ENCODE data around the gene NDUFC1. TPM values are rescaled to one million over a fixed set of nuclear protein-coding genes. Genes with fewer than 3 reads are reported as not detected.

Gene NDUFC1
- total and polyA plus RNA-seq, 9 of the 15 experiments (the other 6 are each of a cell fraction or from before 2014, with no cell fraction given): 58.9 to 378 (median 120) TPM

DNA sequence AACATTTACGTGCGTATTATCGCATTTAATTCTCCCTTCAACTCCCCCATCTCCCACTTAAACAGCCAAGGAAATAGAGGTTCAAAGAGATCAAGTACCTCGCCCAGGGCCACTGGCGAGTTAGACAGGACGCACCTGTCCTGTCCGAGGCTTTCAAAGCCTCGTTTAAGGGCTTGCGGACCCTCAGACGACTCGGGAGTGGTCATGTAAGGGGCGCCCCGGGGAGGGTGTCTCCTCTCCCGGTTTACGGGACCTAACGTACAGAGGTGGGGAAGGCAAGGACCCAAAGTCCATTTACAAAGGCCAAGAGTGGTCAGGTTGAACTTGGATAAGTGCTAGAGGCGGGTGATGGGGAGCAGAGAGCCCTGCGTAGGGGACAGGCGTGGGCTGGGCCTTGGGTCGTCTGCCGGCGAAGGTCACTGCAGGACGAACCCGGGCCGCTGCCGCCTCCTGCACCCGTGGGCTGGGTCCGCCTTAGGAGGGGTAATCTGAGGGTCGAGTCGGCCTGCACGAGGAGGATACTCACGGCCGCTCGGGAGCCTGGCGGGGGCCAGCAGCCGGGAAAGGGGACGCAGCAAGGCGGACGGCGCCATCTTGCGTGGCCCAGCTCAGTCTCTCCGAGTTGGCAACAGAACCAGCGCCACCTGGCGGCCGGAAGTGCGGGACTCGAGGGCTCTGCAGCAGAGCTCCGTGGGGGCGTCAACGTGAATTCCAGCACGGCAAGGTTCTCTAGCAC is 6.9 kb downstream of the NDUFC1 start (continued):
- TF ChIP-seq CEBPG (CRISPR knock-in tag; IDR thresholded peaks at IDR 0.05) (no peak), CEBPG (tag; conservative IDR thresholded peaks at IDR 0.05 in 1 of 2, IDR thresholded peaks at IDR 0.05 in 1 of 2) (no peak), SETDB1 (IDR thresholded peaks at IDR 0.05; ENCODE audit: low read length) (no peak), BCOR (IDR thresholded peaks at IDR 0.05) (no peak), POLR2AphosphoS2 (IDR thresholded peaks at IDR 0.05; ENCODE audit: low read length) (no peak), CBFB (CRISPR knock-in tag; IDR thresholded peaks at IDR 0.05) (no peak), FOS (IDR thresholded peaks at IDR 0.05; ENCODE audit: extremely low read depth, insufficient read length) (no peak), CHD1 (IDR thresholded peaks at IDR 0.05; ENCODE audit: low read length) (no peak), CBX5 (IDR thresholded peaks at IDR 0.05; ENCODE audit: borderline replicate concordance, low read depth) (no peak), ZNF695 (CRISPR knock-in tag; IDR thresholded peaks at IDR 0.05) (no peak), ZNF589 (CRISPR knock-in tag; IDR thresholded peaks at IDR 0.05; ENCODE audit: low read depth) (peak; percentile 79; the same call in 1 of the 2 replicates), THAP7 (CRISPR knock-in tag; IDR thresholded peaks at IDR 0.05) (peak; percentile 8; the same call in 1 of the 2 replicates), NCOA2 (IDR thresholded peaks at IDR 0.05; ENCODE audit: partially characterized antibody in 2 of 2) (no peak), BHLHE40 (IDR thresholded peaks at IDR 0.05; ENCODE audit: low read length) (0 out of 2 replicates have a peak, but pooled peaks have one; percentile 27), IFI16 (CRISPR knock-in tag; IDR thresholded peaks at IDR 0.05) (no peak), ZNF347 (CRISPR knock-in tag; IDR thresholded peaks at IDR 0.05; ENCODE audit: low read depth) (no peak), ATF4 (CRISPR knock-in tag; IDR thresholded peaks at IDR 0.05) (no peak; the same call in 1 of the 2 replicates), GTF2F1 (IDR thresholded peaks at IDR 0.05; ENCODE audit: low read depth, low read length) (no peak)
- TF ChIP-seq, protein P1, sequence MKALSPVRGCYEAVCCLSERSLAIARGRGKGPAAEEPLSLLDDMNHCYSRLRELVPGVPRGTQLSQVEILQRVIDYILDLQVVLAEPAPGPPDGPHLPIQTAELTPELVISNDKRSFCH (CRISPR knock-in tag; IDR thresholded peaks at IDR 0.05): no peak
- TF ChIP-seq, protein P1 (tag; IDR thresholded peaks at IDR 0.05): 0 out of 2 replicates have a peak, but pooled peaks have one; percentile 74
- TF ChIP-seq, protein P2, sequence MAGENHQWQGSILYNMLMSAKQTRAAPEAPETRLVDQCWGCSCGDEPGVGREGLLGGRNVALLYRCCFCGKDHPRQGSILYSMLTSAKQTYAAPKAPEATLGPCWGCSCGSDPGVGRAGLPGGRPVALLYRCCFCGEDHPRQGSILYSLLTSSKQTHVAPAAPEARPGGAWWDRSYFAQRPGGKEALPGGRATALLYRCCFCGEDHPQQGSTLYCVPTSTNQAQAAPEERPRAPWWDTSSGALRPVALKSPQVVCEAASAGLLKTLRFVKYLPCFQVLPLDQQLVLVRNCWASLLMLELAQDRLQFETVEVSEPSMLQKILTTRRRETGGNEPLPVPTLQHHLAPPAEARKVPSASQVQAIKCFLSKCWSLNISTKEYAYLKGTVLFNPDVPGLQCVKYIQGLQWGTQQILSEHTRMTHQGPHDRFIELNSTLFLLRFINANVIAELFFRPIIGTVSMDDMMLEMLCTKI (IDR thresholded peaks at IDR 0.05; ENCODE audit: partially characterized antibody): no peak
- TF ChIP-seq, protein P3, sequence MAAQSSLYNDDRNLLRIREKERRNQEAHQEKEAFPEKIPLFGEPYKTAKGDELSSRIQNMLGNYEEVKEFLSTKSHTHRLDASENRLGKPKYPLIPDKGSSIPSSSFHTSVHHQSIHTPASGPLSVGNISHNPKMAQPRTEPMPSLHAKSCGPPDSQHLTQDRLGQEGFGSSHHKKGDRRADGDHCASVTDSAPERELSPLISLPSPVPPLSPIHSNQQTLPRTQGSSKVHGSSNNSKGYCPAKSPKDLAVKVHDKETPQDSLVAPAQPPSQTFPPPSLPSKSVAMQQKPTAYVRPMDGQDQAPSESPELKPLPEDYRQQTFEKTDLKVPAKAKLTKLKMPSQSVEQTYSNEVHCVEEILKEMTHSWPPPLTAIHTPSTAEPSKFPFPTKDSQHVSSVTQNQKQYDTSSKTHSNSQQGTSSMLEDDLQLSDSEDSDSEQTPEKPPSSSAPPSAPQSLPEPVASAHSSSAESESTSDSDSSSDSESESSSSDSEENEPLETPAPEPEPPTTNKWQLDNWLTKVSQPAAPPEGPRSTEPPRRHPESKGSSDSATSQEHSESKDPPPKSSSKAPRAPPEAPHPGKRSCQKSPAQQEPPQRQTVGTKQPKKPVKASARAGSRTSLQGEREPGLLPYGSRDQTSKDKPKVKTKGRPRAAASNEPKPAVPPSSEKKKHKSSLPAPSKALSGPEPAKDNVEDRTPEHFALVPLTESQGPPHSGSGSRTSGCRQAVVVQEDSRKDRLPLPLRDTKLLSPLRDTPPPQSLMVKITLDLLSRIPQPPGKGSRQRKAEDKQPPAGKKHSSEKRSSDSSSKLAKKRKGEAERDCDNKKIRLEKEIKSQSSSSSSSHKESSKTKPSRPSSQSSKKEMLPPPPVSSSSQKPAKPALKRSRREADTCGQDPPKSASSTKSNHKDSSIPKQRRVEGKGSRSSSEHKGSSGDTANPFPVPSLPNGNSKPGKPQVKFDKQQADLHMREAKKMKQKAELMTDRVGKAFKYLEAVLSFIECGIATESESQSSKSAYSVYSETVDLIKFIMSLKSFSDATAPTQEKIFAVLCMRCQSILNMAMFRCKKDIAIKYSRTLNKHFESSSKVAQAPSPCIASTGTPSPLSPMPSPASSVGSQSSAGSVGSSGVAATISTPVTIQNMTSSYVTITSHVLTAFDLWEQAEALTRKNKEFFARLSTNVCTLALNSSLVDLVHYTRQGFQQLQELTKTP (IDR thresholded peaks at IDR 0.05; ENCODE audit: low read depth in 1 of 2, partially characterized antibody in 2 of 2): no peak

Measured in K562 (cell line).